ENCODE measurements around the gene CNPY3.
A peak's percentile ranks its signal among the peaks of the same experiment; 100 is the strongest.
"Not testable (repeated sequence)": the region's sequence is repeated elsewhere in the genome, so short reads cannot be mapped to it uniquely, and the experiment has no call there.

The CNPY3 gene

DNA sequence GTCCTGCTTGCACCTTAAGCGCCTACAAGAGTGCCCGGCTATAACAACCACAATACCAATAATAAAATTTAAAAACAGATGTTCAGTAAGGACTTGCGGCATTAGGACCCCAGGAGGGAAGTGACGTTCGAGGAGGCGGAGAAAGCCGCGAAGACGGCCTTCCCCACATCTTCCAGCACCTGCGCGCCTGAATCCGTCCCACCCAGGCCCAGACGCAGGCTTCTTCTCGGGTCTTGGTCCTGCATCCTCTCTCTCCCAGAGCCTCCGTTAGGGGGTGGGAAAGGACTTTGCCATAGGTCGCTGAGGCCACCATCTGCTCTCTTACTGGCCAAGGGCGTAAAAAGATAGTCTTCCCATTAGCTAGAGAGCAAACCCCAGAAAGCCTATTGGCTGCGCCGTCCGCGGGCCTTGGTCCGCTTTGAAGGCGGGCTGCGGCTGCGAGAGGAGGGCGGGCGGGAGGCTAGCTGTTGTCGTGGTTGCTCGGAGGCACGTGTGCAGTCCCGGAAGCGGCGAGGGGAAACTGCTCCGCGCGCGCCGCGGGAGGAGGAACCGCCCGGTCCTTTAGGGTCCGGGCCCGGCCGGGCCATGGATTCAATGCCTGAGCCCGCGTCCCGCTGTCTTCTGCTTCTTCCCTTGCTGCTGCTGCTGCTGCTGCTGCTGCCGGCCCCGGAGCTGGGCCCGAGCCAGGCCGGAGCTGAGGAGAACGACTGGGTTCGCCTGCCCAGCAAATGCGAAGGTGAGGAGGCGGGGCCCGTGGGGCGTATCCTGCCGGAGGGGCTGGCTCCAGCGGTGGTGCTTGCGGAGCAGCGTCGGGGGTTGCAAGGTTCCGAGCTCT is at the start of gene CNPY3:
Gene CNPY3, plus strand, starts transcription at position 495 of the 835 bp plus-strand sequence. Its CDS starts 91 bp downstream, at position 586.
- peak; percentile 93 to 96 for DNase-seq

DNA sequence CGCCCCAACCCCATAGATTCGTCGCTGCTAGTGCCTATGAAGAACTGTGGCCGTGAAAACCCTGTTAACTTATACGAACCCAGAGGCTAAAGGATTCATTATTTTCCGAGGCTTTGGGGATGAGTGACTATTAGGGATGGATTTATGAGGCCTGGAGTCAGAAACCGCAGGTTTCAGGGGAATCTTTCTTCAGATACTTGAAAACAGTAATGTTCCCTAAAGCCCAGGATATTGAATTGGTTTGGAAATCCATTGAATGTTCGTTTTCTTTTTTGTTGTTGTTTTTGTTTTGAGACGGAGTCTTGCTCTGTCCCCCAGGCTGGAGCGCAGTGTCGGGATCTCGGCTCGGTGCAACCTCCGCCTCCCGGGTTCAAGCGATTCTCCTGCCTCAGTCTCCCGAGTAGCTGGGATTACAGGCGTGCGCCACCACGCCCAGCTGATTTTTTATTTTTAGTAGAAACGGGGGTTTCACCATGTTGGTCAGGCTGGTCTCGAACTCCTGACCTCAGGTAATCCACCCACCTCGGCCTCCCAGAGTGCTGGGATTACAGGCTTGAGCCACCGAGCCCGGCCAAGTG is 49.0 kb upstream of the CNPY3 start:
- DNase-seq, result peak in 1 of 2 experiments; percentile 37

DNA sequence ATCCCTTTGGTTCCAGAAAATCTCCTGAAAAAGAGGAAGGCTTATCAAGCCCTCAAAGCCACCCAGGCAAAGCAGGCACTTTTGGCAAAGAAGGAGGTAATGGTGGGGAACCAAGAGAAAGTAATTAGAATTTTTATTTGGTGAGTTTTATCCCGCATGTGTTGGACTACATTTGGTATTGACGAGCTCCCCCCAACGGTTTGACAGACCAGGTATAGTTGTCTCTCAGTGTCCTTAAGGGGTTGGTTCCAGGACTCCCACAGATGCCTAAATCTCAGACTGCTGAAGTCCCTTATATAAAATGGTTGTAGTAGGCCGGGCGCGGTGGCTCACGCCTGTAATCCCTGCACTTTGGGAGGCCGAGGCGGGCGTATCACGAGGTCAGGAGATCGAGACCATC is 48.4 kb upstream of the CNPY3 start:
- not testable (repeated sequence) for DNase-seq

DNA sequence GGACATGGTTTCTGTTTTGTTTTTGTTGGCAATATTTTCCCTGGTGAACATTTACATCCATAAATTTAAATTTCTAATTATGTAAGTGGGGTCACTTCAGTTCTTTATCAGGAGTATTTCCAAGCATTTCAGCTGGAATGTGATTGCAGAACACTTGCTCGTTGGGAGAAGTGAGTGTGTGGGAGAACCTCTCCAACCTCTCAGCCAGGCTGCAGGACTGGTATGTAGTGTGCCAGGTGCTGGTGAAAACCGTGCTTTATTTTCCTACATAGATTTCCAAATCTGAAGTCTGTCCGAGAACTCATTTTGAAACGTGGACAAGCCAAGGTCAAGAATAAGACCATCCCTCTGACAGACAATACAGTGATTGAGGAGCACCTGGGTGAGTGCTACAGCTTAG is 43.6 kb upstream of the CNPY3 start:
- no peak for DNase-seq

DNA sequence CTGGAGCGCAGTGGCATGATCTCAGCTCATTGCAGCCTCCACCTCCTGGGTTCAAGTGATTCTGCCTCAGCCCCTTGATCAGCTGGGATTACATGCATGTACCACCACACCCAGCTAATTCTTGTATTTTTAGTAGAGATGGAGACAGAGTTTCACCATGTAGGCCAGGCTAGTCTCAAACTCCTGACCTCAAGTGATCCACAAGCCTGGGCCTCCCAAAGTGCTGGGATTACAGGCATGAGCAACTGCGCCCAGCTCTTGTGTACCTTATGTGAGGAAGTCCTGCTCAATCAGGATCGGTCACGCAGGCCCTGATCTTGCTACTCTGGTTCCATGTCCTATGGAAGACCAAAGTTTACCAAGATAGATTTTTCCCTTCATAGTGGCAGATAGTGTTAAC is 41.1 kb upstream of the CNPY3 start:
- peak in 1 of 2 experiments; percentile 21 for DNase-seq

DNA sequence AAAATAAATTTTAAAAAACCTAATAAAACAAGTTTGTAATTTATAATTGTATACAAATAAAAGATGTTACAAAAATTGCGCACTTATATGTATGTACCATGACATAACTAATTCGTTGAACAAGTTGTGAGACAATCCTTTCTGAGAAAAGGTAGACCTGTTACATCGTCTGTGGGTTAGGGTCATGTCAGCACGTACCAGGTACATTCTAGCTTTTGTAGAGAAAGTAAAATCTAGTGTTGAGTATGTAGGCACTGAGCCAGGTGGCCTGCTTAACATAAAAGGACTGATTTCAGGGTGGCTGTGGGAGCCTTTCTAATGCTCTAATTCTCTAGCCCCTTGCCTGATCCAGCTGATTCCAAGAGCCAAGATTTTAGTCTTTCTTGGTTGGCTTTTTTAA is 39.5 kb upstream of the CNPY3 start:
- DNase-seq, result peak; percentile 14 to 26

DNA sequence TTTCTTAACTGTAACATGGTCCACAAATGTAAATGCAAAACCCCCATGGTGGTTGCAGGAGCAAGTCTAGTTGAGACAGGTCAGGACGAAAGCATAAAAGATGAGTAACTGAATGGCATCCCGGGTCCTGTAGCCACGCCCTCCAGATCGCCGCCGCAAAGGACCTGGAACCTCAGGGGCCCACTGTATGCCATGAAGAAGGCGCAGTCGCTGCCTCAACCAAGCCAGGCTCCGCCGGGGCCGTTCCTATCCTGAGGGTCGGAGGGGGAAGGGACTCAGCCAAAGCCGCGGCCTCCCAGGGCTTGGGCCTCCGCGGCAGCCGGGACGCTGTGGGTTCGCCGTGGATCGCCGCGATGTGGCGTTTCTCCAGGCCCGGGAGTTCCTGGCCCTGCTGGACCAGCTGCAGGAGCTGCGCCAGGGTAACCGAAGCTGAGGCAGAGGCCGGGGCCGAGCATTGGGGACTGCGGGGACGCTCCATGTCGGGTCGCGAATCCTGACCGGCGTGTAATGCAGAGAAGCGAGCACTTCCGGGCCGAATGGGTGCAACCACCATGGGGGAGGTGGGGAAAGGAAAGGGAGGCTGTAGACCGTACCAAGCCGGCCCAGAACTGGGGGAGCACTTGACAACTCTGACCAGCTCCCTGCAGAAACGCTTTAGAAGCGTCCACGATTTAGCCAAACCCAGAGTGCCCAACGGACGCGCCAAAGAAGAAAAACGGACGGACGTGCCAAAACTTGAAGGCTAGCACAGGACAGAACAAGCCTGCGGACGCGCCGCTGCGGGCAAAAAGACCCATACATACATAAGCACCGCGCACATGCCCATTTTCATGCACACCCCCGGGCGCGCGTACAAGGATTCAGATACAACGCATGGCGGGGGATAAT is 38.7 kb upstream of the CNPY3 start:
- DNase-seq, result peak; percentile 94 to 95

DNA sequence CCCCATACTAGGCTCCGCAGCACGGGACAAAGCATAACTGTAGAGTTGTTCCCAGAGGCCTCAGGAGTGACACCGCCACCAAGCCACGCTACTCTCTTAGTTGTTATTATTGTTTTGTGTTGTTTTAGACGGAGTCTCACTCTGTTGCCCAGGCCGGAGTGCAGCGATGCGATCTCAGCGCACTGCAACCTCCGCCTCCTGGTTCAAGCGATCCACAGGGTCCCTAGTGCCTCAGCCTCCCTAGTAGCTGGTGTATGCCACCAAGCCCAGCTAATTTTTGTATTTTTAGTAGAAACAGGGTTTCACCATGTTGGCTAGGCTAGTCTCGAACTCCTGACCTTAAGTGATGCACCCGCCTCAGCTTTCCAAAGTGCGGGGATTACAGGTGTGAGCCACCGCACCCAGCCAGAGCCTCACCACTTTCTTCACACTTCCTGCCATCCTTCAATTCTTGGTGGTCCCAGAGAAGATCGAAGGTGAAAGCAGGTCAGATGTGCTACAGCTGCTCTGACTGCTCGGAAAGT is 38.0 kb upstream of the CNPY3 start:
- DNase-seq, result no peak

DNA sequence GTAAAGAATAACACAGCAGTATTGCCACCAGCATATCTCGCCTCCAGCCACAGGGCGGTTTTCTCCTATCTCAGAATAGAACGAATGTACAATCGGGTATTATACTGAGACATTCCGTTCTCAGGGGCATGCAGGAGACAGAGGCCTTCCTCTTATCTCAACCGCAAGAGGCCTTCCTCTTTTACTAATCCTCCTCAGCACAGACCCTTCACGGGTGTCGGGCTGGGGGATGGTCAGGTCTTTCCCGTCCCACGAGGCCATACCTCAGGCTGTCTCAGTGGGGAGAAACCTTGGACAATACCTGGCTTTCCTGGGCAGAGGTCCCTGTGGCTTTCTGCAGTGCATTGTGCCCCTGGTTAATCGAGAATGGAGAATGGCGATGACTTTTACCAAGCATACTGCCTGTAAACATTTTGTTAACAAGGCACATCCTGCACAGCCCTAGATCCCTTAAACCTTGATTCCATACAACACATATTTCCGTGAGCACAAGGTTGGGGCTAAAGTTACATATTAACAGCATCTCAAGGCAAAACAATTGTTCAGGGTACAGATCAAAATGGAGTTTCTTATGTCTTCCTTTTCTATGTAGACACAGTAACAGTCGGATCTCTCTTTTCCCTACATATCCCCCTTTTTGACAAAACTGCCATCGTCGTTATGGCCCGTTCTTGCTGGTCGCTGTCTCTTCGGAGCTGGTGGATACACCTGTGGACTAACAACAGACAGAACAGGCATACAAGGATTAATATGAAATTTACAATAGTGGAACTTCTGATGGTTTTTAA is 35.0 kb upstream of the CNPY3 start:
- DNase-seq, result not testable (repeated sequence)

DNA sequence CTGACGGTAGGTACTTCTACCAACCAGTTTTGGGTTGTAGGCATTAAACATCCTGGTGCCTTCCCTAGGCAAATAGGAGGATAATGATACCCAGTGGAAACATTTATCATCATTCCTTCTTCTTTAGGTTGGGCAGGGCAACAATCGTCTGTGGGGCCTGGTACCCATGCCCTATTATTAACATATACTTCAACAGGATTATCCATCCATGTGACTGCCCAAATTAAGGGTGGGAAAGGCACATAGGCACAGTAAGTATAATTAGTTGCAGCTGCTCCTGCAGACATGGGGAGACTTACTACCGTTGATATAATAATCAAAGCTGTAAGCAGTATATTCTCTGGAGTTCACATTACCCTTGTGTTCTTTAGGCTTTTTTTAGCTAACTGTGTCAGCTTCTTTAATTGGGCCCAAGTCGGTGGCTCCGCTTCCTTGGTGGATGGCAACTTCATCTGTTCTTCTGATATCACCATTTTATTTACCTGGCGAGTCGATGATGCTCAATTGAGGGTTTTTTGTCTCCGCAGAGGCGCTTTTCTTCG is 33.0 kb upstream of the CNPY3 start:
- no peak for DNase-seq

DNA sequence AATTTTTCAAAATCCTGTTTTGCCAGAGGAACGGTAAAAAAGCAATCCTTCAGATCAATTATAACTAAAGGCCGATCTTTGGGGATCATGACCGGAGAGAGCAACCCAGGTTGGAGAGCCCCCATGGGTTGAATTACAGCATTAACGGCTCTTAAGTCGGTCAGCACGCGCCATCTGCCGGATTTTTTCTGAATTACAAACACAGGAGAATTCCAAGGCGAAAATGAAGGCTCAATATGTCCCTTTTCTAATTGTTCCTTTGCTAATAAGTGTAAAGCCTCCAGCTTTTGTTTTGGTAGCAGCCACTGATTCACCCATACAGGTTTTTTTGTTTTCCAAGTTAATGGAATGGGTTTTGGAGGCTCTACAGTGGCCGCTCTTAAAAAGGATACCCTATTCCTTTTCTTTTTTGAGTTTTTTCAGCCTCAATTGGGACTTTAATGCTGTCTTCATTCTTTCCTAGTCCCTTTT is 30.4 kb upstream of the CNPY3 start:
- peak; percentile 73 to 76 for DNase-seq

DNA sequence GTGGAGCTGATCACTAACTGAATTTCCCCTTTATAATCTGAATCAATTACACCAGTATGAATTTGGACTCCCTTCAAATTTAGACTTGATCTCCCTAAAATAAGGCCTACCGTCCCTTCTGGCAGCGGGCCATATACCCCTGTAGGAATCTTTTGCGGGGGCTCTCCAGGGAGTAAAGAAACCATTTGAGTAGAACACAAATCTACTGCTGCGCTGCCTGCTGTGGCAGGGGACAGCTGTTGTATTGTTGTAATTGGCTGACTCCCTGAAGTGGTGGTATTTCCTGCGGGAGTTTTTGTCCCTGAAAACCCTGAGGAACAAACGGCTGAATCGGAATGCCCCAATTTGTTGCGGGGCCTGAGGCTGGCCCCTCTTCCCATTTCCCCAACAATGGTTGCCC is 29.4 kb upstream of the CNPY3 start:
- no peak for DNase-seq

DNA sequence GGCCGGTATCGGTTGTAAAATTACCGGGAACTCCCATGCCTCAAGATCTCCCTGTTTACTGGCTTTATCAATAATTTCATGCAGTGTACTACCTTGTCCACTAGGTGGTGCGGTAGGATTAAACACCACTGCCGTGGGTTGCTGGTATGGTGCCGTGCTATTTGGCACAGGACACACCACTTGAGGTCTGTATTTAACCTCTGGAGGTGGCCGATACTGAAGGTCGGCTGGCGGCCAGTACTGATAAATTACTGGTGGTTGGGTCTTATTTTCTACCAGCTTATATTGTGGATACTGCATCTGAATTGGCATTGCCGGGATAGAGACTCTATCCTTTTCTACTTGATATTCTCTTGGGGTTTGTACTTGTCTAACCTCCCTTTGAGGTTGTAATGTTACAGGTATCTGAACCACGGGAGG is 27.7 kb upstream of the CNPY3 start:
- DNase-seq, result peak; percentile 74 to 75

DNA sequence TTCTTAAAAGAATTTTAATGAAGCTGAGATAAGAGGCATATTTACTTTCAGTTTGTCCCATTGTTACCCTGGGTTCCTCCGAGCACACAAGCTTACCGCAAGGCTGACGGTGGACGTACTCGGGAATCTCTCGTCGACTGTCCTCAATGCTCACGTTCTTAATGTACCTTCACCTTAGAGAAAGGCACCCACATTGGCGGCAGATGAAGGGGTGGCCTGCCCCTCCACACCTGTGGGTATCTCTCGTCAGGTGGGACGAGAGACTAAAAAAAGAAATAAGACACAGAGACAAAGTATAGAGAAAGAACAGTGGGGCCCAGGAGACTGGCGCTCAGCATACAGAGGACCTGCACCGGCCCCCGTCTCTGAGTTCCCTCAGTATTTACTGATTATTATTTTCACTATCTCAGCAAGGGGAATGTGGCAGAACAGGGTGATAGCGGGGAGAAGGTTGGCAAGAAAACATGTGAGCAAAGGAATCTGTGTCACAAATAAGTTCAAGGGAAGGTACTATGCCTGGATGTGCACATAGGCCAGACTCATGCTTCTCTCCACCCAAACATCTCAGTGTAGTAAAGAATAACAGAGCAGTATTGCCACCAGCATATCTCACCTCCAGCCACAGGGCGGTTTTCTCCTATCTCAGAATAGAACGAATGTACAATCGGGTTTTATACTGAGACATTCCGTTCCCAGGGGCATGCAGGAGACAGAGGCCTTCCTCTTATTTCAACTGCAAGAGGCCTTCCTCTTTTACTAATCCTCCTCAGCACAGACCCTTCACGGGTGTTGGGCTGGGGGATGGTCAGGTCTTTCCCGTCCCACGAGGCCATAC is 26.6 kb upstream of the CNPY3 start:
- not testable (repeated sequence) for DNase-seq

DNA sequence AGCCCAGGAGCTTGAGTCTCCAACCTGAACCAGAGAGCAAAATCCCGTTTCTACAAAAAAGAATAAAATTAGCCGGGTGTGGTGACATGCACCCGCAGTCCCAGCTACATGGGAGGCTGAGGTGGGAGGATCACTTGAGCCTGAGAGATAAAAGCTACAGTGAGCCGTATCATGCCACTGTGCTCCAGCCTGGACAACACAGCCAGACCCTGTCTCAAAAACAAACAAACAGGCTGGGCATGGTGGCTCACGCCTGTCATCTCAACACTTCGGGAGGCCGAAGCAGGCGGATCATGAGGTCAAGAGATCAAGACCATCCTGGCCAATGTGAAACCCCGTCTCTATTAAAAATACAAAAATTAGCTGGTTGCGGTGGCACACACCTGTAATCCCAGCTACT is 24.8 kb upstream of the CNPY3 start:
- no peak for DNase-seq

DNA sequence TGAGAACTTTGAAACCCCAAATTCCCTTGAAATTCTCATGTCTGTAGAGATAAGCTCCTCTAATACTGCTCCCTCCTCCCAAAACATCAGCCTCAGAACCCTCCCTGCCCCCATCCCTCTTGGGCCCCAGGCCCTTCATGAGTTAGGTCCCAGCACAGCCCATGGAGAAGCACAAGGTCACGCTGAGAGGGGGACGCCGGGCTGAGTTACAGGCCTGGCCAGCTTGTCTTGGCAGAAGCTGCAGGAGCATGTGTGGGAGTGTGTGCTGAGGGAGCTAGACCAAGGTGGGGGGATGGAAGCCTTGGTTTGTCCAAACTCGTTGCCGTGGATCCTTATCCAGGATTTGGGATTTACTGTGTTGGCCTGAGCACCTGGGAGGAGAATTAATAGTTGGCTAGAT is 21.9 kb upstream of the CNPY3 start:
- DNase-seq, result no peak

DNA sequence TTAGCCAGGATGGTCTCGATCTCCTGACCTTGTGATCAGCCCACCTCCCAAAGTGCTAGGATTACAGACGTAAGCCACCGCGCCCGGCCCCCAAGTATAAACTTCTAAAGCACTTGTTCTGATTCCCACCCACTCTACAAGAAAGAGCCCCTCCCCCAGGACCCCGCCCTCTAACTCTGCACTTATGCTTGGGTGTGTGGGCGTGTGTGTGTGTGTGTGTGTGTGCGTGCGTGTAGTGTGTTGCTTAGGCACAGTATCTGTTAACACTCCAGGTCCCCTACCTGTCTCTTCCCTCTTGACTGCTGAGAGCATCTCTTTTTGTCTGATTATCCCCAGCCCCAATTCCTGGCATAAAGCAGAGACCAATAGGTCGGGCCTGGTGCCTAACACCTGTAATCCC is 19.4 kb upstream of the CNPY3 start:
- DNase-seq, result no peak

DNA sequence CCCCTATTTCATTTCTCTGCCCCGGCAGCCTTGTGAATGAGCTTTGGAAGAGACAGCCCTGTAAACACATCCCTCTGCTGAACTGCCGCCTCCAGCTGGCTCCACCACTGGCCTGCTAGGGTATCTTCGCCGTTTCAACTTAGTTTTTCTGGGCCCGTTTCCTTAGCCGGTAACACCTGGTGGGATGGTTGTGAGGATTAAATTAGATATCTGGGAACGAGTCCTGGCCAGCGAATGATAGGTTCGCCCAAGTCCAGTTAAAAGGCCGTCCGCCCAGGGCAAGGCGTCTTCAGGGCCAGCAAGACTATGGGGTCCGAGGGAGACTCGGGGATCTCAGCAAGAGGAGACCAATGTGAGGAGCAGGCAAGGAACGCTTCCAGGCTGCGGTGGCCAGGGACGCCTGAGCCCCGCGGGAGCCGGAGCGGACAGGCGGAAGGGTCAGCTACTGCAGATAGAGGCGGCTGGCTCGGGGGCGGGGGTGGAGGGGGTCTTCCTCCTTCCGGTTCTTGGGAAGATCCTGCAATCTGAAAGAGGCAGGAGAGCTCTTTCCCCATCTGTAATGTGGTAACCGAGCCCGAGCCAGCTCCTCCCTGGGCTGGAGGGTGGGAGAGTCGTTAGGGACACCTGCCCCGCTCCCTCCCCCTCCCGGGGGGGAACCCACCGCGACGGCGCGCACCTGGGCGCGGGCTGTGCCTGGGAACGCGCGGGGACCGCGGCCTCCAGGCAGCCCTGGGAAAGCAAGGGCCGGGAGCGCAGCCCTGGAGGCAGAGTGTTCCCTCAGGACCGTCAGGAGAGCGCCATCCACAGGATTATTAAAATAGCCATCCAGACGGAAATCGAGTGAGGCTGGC is 17.9 kb upstream of the CNPY3 start:
- no peak for DNase-seq

DNA sequence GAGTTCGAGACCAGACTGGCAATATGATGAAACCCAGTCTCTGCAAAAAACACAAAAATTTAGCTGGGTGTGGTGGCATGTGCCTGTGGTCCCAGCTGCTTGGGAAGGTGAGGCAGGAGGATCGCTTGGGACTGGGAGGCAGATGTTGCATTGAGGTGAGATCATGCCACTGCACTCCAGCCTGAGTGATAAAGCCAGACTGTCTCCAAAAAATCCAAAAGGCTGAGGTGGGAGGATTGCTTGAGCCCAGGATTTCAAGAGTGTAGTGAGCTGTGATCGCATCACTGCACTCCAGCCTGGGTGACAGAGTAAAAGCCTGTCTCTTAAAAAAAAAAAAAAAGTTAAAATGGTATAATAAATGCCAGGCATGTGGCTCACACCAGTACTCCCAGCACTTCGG is 14.7 kb upstream of the CNPY3 start:
- DNase-seq, result no peak

DNA sequence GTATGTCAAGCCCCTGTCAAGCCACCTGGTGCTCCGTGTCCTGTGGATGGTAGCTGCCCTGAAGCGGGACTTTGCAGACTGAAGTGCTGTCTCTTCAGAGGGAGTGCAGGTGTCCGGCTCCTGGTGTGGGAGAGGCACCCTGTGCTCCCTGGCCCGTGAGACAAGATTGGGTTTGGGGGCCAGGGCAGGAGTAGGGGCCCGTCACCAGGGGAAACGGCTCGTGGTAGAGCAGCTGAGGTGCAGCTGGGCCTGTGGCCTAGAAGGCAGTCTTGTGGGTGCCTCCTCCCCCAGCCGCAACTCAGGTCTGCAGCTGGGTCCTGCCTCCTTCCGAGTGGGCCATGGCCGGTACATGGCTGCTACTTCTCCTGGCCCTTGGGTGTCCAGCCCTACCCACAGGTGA is 13.5 kb upstream of the CNPY3 start, which contains the start of gene PTCRA:
Gene PTCRA, plus strand, starts transcription at position 322 of the 400 bp plus-strand sequence. Its CDS starts 17 bp downstream, at position 339.
- DNase-seq, result no peak
